Neural cell (in vitro differentiated cells): ENCODE measurements around the gene REV3L. TPM values are rescaled to one million over a fixed set of nuclear protein-coding genes. Genes with fewer than 3 reads are reported as not detected.

ENCODE experiments used
- H2AFZ ChIP-seq: fragments of 200-600, 300-800 bp; sonication (generic), shearing (Covaris generic); 2 replicates; pipeline ENCODE4 v1.6.0; 2014; ENCODE audit warnings: low read depth, mild to moderate bottlenecking, antibody characterized with exemption, low read length, moderate library complexity
- H3F3A ChIP-seq: fragments of 200-600 bp; shearing (Covaris generic); 2 replicates; pipeline ENCODE4 v1.6.1; 2016; ENCODE audit warnings: mild to moderate bottlenecking, moderate library complexity, mixed read lengths, antibody characterized with exemption, low read length; ENCODE audit not compliant: insufficient read depth, poor library complexity, severe bottlenecking
- H3K27ac ChIP-seq: fragments of 200-600, 300-800 bp; sonication (generic), shearing (Covaris generic); 2 replicates; pipeline ENCODE4 v1.5.1; 2014; ENCODE audit warnings: mild to moderate bottlenecking, low read length, moderate library complexity
- H3K27me3 ChIP-seq: fragments of 300-800, 200-600 bp; sonication (generic), shearing (Covaris generic); 2 replicates; pipeline ENCODE4 v1.6.0; 2014; ENCODE audit warnings: mild to moderate bottlenecking, low read depth, low read length, moderate library complexity; ENCODE audit not compliant: insufficient read depth
- H3K36me3 ChIP-seq: fragments of 300-800, 200-600 bp; sonication (generic), shearing (Covaris generic); 2 replicates; pipeline ENCODE4 v1.5.1; 2014; ENCODE audit warnings: mild to moderate bottlenecking, antibody characterized with exemption, low read length, moderate library complexity; ENCODE audit not compliant: insufficient read depth
- H3K4me2 ChIP-seq: fragments of 300-800, 200-600 bp; sonication (generic), shearing (Covaris generic); 2 replicates; pipeline ENCODE4 v1.6.0; 2014; ENCODE audit warnings: mild to moderate bottlenecking, low read length
- H3K4me3 ChIP-seq: fragments of 300-800, 200-600 bp; sonication (generic), shearing (Covaris generic); 2 replicates; pipeline ENCODE4 v1.5.1; 2014; ENCODE audit warnings: mild to moderate bottlenecking, low read length, moderate library complexity
- H3K79me2 ChIP-seq: fragments of 200-600 bp; shearing (Covaris generic); replicated peaks from 2 replicates; pipeline ENCODE4 v1.6.0; 2014; ENCODE audit warnings: mild to moderate bottlenecking, low read length, moderate library complexity; ENCODE audit not compliant: insufficient read depth
- H3K9ac ChIP-seq: fragments of 300-800, 200-600 bp; sonication (generic), shearing (Covaris generic); 2 replicates; pipeline ENCODE4 v1.6.1; 2016; ENCODE audit warnings: mild to moderate bottlenecking, low read length, mixed read lengths
- H3K9me2 ChIP-seq: fragments of 200-600 bp; shearing (Covaris generic); 2 replicates; pipeline ENCODE4 v1.6.1; 2016; ENCODE audit warnings: mild to moderate bottlenecking, low read length, mixed read lengths; ENCODE audit not compliant: insufficient read depth
- H3K9me3 ChIP-seq: fragments of 200-600, 300-800 bp; sonication (generic), shearing (Covaris generic); 2 replicates; pipeline ENCODE4 v1.6.1; 2016; ENCODE audit warnings: mild to moderate bottlenecking, mixed run types, low read length, moderate library complexity, mixed read lengths
- H4K20me1 ChIP-seq: fragments of 200-600 bp; shearing (Covaris generic); 2 replicates; pipeline ENCODE4 v1.6.1; 2016; ENCODE audit warnings: mild to moderate bottlenecking, mixed run types; ENCODE audit not compliant: insufficient read depth
- EP300 ChIP-seq: fragments of 450-650 bp; conservative IDR thresholded peaks from 2 replicates; pipeline ENCODE4 v1.6.1; 2014; ENCODE audit warnings: antibody characterized with exemption, mild to moderate bottlenecking, moderate library complexity; ENCODE audit not compliant: poor library complexity, severe bottlenecking
- EZH2 ChIP-seq: fragments of 200-600, 300-800 bp; shearing (Covaris generic), sonication (generic); IDR thresholded peaks from 2 replicates; pipeline ENCODE4 v1.6.1; 2014; ENCODE audit warnings: antibody characterized with exemption, low read length, borderline replicate concordance, mild to moderate bottlenecking; ENCODE audit not compliant: insufficient read depth, poor library complexity, severe bottlenecking
- MXI1 ChIP-seq: fragments of 450-650 bp; conservative IDR thresholded peaks from 2 replicates; pipeline ENCODE4 v1.6.1; 2014; ENCODE audit warnings: antibody characterized with exemption, mild to moderate bottlenecking; ENCODE audit not compliant: poor library complexity, severe bottlenecking
- POLR2AphosphoS5 ChIP-seq: IDR thresholded peaks from 2 replicates; pipeline ENCODE4 v1.6.1; 2012
- RAD21 ChIP-seq: fragments of 450-650 bp; conservative IDR thresholded peaks from 2 replicates; pipeline ENCODE4 v1.6.1; 2014; ENCODE audit warnings: antibody characterized with exemption, mild to moderate bottlenecking, moderate library complexity
- REST ChIP-seq: IDR thresholded peaks from 2 replicates; pipeline ENCODE4 v1.6.1; 2012; ENCODE audit warnings: borderline replicate concordance
- SMC3 ChIP-seq: fragments of 450-650 bp; conservative IDR thresholded peaks from 2 replicates; pipeline ENCODE4 v1.6.1; 2014; ENCODE audit warnings: antibody characterized with exemption, mild to moderate bottlenecking, moderate library complexity; ENCODE audit not compliant: poor library complexity
- TAF1 ChIP-seq: IDR thresholded peaks from 2 replicates; pipeline ENCODE4 v1.6.1; 2012; ENCODE audit warnings: low read depth
- polyA plus RNA-seq: library from polyadenylated mRNA; depleted of rRNA; stranded (reverse); fragments of >200 nt; gene quantifications from 2 replicates; pipeline ENCODE4 v1.2.3, GENCODE V29; 2014
- TF ChIP-seq, protein P1 (sequence below): fragments of 450-650 bp; IDR thresholded peaks from 2 replicates; pipeline ENCODE4 v1.5.1; 2014; ENCODE audit warnings: antibody characterized with exemption, mild to moderate bottlenecking, moderate library complexity; ENCODE audit not compliant: poor library complexity, severe bottlenecking

REV3L gene
- polyA plus RNA-seq, 1 donor from 2014 or later = 60.2 TPM

DNA sequence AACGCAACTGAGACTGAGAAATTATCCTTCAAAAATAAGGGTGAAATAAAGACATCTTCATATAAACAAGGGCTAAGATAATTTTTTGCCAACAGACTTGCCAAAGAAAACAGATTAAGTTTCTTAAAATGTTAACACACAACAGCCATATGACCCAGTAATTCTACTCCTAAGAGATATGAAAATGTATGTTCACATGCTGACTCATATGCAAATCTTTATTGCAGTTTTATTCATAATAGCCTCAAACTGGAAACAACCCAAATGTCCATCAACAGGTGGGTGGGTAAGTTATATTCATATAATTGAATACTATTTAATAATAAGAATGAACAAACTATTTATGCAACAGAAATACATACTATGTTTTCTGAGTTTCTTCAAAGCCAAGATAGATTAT, 140.1 kb downstream of the REV3L start:
- Histone ChIP-seq H3K4me2 (no peak overlapping the region), H3K36me3 (no peaks in the 10 kb centered on the region), H3K9me3 (no peaks in the 10 kb centered on the region)

DNA sequence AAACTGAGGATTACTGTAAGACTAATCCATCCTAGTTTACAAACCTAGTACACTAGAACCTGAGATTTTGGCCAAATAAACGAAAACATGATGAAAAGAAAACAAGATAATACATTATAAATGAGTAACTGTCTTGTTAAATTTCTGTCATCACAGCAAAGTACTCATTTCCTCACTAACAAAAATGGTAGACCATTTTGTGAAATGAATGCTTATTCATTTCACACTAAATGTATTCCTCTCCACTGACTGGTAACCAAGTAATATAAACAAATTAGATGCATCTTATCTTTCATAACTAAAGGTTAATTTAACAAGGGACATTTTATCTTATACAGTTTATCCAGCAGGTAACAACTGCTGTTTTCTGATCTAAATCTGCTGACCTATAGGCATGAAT, 143.7 kb downstream of the REV3L start:
- Histone ChIP-seq H3K79me2 (no peaks in the 10 kb centered on the region), H3K9me2 (no peaks in the 10 kb centered on the region), H2AFZ (no peak overlapping the region), H3K4me2 (no peak overlapping the region), H3F3A (no peaks in the 10 kb centered on the region), H3K4me3 (no peak overlapping the region), H4K20me1 (no peaks in the 10 kb centered on the region), H3K9me3 (no peaks in the 10 kb centered on the region), H3K9ac (no peak overlapping the region), H3K27ac (no peak overlapping the region), H3K27me3 (no peaks in the 10 kb centered on the region), H3K36me3 (peaks cover 6% of the 10 kb centered on the region)
- TF ChIP-seq RAD21 (no peak), EP300 (no peak), POLR2AphosphoS5 (no peak), TAF1 (no peak), REST (no peak), EZH2 (no peak), MXI1 (no peak), SMC3 (no peak)
- TF ChIP-seq, protein P1, sequence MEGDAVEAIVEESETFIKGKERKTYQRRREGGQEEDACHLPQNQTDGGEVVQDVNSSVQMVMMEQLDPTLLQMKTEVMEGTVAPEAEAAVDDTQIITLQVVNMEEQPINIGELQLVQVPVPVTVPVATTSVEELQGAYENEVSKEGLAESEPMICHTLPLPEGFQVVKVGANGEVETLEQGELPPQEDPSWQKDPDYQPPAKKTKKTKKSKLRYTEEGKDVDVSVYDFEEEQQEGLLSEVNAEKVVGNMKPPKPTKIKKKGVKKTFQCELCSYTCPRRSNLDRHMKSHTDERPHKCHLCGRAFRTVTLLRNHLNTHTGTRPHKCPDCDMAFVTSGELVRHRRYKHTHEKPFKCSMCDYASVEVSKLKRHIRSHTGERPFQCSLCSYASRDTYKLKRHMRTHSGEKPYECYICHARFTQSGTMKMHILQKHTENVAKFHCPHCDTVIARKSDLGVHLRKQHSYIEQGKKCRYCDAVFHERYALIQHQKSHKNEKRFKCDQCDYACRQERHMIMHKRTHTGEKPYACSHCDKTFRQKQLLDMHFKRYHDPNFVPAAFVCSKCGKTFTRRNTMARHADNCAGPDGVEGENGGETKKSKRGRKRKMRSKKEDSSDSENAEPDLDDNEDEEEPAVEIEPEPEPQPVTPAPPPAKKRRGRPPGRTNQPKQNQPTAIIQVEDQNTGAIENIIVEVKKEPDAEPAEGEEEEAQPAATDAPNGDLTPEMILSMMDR = no peak

More for the DNA sequence above, 140.1 kb downstream of the REV3L start:
- H3K79me2 ChIP-seq = no peaks in the 10 kb centered on the region
- no peak overlapping the region for H3K27ac ChIP-seq
- no peak for TF ChIP-seq MXI1
- no peak for TF ChIP-seq REST
- TF ChIP-seq SMC3 = no peak
- no peak for TF ChIP-seq RAD21
- TF ChIP-seq EZH2 = no peak
- no peak for TF ChIP-seq POLR2AphosphoS5
- TF ChIP-seq EP300 = no peak
- no peak for TF ChIP-seq TAF1
- no peaks in the 10 kb centered on the region for H3K9me2 ChIP-seq
- no peaks in the 10 kb centered on the region for H3F3A ChIP-seq
- no peaks in the 10 kb centered on the region for H3K27me3 ChIP-seq
- no peaks in the 10 kb centered on the region for H4K20me1 ChIP-seq
- H3K4me3 ChIP-seq = no peak overlapping the region
- H3K9ac ChIP-seq = no peak overlapping the region
- H2AFZ ChIP-seq = no peak overlapping the region
